Amniotic stem cell (primary cell): ENCODE data around the gene SORBS1.
A peak's percentile ranks its signal among the peaks of the same experiment; 100 is the strongest.

ENCODE experiments used
- DNase-seq: peaks from one replicate; lab custom pipeline; 2025; lab: John Stamatoyannopoulos, UW

The SORBS1 gene

DNA sequence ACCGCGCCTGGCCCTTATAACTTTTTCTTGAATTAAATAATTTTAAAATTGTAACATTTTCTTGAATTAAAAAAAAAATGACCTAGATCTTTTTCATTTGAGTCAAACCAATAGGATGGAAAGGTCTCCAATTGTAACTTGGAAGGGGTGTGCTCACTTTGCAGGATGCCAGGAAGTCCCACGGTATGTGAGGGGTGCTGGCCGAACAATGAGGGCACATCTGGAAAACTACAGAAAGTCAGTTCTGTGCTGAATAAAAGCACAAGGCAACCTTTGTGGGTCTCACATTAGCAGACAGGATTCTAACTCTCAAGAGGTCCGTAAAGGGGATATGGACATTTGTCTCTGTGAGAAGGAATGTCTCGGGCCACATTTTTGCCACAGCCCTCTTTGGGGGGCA, 217.6 kb downstream of the SORBS1 start:
- DNase-seq, result no peak

- DNase-seq, result no peak
These were observed 219.4 kb downstream of the SORBS1 start for GRCh38 chr10:95341716-95342130.

GRCh38 chr10:95339863-95340262, 221.3 kb downstream of the SORBS1 start:
- DNase-seq, result no peak

DNA sequence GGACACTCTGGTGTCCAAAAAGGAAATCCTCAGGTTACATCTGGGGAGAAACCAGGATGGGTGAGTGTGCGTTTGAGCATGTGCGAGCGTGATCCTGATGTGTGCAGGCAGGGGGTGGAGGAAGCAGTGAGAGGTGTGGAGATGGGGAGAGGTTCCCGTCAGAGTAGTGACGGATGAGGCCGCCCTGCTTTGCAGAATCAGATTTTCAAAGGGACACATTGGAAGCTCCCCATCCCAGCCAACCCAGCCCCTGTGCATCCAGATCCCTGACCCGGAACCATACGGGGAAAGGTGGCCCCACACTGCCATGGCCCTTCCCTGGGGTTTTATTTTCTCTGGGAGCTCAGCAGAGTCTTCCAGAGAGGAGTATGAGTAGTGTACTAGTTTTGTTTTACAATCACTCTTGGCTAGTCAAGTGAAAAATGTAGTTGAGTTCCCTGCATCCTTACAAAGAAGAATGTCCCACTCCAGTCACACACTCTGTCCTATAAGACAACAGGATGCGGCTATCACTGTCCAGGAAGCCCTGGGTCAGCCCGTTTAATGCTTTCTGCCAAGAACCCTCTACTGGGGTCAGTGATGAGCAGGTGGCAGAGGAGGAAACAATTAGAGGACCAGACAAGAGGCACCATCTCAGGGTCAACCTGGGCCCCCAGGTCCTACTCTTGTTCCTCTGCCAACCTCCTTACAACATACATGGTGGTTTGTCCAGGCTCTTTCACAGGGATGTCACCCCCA, 223.6 kb downstream of the SORBS1 start:
- no peak for DNase-seq

DNA sequence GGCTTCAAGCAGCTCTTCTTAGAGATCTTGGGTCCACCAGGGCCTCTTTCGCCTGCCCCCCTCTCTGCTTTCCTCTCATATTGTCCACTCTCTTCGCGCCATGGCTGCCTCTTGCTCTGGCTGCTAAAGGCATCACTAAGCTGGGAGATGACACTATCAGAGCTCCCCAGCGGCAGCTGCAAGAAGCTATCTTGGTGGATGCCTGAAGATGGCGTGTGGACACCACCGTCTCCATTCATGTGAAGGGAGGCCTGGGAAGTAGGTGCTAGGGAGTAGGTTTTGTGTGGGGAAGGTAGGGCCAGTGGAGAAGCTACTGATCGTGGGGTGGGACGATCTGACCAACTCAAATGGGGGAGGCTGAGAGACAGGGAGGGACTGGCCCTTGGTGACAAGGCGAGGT, 224.5 kb downstream of the SORBS1 start:
- DNase-seq, result no peak

DNA sequence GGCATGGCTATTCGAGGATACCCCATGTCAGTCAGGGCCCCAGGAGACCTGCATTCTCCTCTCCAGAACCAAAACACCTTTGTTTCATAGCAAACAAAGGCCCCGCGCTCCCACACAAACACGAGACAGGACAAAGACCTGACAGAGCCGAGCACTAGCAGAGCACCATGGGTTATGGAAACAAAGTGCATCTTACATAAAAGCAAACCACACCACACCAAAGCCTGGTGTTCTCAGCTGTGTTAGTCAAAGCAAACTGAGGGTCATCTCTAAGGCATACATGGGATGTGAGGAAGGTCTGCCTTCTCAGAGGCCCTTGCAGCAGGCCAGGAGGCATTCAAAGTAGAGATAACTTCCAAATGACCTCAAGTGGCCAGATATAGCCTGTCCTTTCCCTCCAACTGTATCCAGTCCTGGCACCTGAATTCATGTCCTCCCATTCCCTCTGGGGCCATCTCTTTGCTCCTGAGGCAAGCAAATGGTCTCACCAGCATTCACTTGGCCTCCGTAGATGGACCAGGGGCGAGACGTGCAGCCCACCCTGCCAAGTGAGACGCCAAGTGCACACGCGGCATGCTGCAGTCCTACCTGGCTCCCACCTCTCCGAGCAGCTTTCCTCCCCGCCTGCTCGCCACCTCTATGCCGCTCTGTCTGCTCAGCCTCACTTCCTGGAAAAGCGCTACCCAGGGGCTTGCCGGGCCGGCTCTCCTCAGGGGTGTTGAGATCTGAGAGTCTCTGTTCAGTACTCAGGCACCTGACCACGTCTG, 225.1 kb downstream of the SORBS1 start:
- no peak for DNase-seq

DNA sequence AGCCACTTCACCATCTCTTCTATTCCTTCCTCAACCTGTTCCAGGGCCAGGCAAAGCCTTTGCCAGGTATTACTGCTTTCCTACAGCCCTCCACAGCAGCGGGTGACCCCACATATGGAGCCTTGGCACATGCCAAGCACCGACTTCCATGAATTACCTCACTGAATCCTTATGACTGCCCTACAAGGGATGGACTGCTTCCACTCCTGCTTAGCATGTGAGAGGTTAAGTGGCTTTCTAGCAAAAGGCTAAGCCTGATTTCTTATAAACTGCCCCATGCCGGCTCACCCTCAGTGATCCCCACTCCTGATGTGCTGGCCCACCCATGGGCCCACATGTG, 226.4 kb downstream of the SORBS1 start:
- no peak for DNase-seq

DNA sequence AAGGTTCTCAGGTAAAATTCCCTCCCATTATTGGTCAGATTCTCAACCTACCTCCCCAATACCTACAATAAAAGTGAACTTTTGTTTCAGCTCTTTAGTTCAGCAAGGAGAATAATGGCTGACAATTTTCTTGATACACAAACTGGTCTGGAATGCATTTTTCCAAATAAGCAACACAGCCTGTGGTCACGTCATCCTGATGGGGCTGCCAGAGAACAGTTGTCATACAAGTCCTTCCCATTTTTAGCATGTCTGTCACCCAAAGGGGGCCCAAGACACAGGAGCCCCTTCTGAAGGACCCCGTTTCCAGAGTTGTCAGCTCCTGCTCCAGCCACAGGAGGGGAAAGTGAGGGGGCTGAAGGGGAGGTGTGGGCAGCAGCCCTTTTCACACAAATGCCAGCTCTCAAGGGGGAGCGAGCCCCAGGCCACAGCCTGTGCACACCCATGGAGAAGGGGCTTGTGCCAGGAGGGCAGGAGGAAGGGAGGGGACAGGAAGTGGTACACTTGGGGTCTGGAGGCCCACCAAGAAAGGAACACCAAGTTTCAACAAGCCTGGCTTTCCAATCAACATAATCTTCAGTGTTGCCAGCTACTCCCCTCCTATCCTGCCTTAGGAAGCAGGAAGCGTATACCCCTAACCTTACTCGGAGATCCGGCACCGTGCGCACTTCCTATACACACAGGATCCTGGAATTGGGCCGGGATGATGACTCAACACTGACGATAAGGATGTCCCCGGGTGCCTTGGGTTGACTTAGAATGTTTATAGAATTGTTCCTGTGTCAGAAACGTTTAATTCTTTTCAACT, 227.0 kb downstream of the SORBS1 start:
- DNase-seq, result peak; percentile 51

GRCh38 chr10:95332666-95333249, 228.4 kb downstream of the SORBS1 start:
- no peak for DNase-seq

- DNase-seq, result no peak
These were observed 229.5 kb downstream of the SORBS1 start for GRCh38 chr10:95331596-95332130.

GRCh38 chr10:95330966-95331453, 230.2 kb downstream of the SORBS1 start:
- no peak for DNase-seq

GRCh38 chr10:95329296-95329695, 231.9 kb downstream of the SORBS1 start:
- no peak for DNase-seq

DNA sequence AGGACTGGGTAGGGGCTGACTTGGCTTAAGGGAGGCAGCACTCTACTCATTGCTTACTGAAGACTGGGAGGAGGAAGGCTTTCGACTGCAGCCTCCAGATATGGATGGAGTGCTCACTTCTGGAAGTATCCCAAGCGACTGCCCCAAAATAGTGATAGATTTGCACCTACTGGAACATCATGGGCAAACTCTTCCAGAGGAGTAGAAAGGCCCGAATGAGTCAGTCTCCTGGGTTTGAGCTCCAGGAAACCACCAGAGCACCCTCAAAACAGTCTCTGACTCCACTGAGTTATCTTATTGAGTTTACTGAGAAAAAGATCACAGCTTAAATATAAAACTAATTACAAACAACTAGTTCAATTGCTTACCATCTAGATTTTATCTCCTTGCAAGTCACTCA, 233.2 kb downstream of the SORBS1 start:
- DNase-seq, result no peak

GRCh38 chr10:95327367-95327766, 233.8 kb downstream of the SORBS1 start:
- no peak for DNase-seq

DNA sequence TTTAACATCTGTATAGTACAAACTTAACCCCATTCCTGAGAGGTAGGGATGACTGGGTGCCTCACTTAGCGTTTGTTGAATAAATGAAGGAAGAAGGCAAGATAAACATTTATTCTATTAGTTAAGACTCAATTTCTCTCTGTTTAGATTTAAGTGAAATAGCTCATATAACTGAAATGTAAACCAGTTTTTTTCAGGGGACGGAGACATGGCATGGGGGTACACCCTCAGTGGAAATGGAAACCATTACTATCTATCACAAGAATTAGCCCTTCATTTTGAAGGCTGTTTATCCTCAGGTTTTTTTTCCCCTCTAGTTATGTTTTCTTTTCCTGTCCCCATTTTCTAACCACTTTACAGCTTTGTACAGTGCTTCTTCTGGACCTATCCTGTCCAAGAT, 234.8 kb downstream of the SORBS1 start:
- DNase-seq, result no peak

DNA sequence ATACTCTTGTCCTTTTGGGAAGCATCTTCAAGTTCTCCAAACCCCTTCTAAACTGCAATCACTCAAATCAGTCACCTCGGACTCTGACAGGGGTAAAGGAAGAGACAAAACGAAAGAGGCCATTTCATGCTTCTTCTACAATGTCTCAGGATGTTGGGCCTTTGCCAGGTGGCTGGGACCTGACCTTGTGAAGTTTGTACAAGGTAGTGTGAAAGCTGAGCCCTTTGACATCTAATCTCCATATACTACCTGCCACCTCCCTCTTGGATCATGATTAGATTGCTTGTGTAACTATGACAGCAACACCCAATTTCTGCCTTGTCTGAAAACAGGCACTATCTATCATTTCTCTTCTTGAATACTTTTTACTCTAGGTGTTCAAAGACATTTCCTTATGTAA, 235.3 kb downstream of the SORBS1 start:
- no peak for DNase-seq

DNA sequence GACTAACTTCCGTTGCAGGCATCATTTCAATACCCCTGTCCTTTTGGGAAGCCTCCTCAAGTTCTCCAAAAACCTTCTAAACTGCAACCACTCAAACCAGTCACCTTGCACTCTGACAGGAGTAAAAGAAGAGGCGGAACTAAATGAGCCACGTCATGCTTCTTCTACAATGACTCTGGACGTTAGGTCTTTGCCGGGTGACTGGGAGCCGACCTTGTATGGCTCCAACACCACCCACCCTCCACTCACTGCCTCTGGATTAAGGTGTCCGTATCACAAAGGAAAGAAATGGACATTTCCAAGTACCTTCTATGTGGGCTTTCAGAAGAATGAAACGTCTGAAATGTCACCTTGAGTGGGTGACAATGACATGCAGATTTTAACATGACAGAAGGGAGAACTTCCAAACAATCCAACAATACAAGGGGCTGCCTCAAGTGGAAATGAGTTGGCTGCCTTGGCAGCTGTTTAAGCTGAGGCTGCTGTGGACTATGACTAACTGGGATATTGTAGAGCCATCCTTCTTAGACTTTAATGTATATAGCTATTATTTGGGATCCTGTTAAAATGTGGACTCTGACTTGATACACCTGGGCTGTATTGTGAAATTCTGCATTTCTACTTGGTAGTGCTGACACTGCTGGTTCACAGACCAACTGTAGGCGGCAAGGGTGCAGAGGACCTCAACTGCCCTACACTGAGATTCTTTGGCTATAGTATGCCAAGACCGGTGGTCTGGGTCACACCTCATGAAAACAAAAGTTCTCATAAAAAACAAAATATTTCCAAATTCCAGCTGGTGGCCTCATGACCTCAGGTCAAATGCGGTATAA, 236.5 kb downstream of the SORBS1 start:
- DNase-seq, result no peak

DNA sequence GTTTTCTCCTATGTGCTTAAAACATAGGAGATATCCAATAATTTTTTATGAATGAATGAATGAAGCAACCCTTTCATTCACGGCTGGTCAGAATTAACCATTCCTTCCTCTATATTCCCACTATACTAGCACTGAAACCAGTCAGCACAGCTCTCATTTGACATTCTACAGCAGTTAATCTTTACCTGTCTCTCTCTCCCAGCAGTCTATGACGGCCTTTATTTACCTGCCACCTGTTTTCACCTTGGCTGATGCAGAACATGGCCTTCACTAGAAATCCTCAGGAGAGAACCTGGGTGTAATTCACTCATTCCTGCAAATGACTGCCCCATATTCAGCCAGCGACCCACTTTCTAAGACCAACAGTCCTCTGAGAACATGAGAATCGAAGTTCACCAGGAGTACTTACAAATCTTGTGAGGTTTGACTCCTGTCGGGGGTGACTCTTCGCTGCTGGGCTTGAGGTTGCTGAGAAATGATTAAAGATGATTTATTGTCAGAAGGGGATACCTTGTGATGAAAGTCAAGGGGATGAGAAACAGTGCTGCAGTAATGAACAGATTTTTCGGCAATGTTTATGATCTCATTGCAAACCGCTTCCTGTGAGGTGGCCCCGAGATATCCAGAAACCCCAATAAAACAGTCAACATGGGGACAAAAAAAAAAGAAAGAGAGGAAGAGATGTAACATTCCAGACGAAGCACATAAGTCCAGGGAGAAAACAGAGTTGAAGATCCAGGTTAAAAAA, 239.4 kb downstream of the SORBS1 start:
- DNase-seq, result no peak

DNA sequence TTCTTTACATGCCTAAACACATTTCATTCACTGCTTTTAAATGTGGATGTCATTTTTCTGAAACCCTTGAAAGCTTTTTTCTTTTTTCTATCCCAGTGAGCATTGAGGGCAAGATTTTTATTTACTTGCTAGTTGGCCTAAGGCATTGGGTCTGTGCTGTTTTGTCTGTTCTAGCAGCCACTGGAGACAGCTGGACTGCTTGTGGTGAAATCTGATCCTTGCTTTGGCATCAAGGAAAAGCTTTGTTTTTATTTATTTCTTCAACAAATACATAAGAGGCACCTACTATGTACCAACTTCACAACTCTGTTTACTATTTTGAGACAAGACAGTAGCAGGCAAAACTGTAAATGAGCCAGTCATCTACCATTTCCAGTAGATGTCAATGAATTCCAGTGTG, 241.9 kb downstream of the SORBS1 start:
- DNase-seq, result no peak

- DNase-seq, result no peak
These were observed 245.7 kb downstream of the SORBS1 start for GRCh38 chr10:95315509-95315908.
